ENCODE measurements around the gene SLC2A2.

GRCh38 chr3:171055336-171056178 lies 29.0 kb upstream of the SLC2A2 start:
- TF ChIP-seq CTCF (IDR thresholded peaks at IDR 0.05) (no peak), POLR2A (IDR thresholded peaks at IDR 0.05) (no peak)
